GM12891 (cell line): ENCODE data around the gene ADAMTS17.

Experiments used
- POLR2A ChIP-seq: IDR thresholded peaks from 2 replicates; pipeline ENCODE4 v1.6.1; 2011; ENCODE audit warnings: low read depth, low read length, control low read depth
- POLR2AphosphoS5 ChIP-seq: IDR thresholded peaks from 2 replicates; pipeline ENCODE4 v1.6.1; 2011; ENCODE audit warnings: low read depth, low read length, control low read depth
- POU2F2 ChIP-seq: IDR thresholded peaks from 2 replicates; pipeline ENCODE4 v1.6.1; 2011; ENCODE audit warnings: low read depth, mild to moderate bottlenecking, control low read depth, low read length, moderate library complexity
- TAF1 ChIP-seq: IDR thresholded peaks from 2 replicates; pipeline ENCODE4 v1.6.1; 2011; ENCODE audit warnings: low read depth, low read length, control low read depth

- TF ChIP-seq POLR2AphosphoS5, result no peak
- no peak for TF ChIP-seq TAF1
- no peak for TF ChIP-seq POLR2A
- TF ChIP-seq POU2F2, result no peak
These were observed 386.6 kb downstream of the ADAMTS17 start for GRCh38 chr15:99955181-99955525.
